Measurements from ENCODE around the gene TEX54. TPM values are rescaled to one million over a fixed set of nuclear protein-coding genes. Genes with fewer than 3 reads are reported as not detected.
A peak's percentile ranks its signal among the peaks of the same experiment; 100 is the strongest.

TEX54 gene
- polyA plus RNA-seq, 1 donor (not counting 4 experiments of a cell fraction or from before 2014, with no cell fraction given): not detected

GRCh38 chr11:62854825-62855570 lies 22.4 kb upstream of the TEX54 start:
- peak overlapping the region; percentile 87 for H3K4me2 ChIP-seq (ENCODE audit: control insufficient read depth, extremely low read depth, insufficient read depth, low read depth, low read length)
- TF ChIP-seq EZH2 (IDR thresholded peaks at IDR 0.05; ENCODE audit: low read length) (no peak), CTCF (optimal IDR thresholded peaks at IDR 0.05 in 1 of 3, IDR thresholded peaks at IDR 0.05 in 1 of 3, conservative IDR thresholded peaks at IDR 0.05 in 1 of 3; ENCODE audit: extremely low read depth in 1 of 3, insufficient read depth in 2 of 3, low read length in 3 of 3) (no peak)
- no peaks in the 10 kb centered on the region for H3K27me3 ChIP-seq (ENCODE audit: control insufficient read depth, extremely low read depth, insufficient read depth, low read length)
- H3K36me3 ChIP-seq (ENCODE audit: control insufficient read depth in 2 of 2, extremely low read depth in 1 of 2, insufficient read depth in 2 of 2, low read length in 2 of 2): peaks cover 27 to 37% of the 10 kb centered on the region in 2 experiments
- H3K9me3 ChIP-seq (ENCODE audit: control insufficient read depth, low read depth, low read length): no peaks in the 10 kb centered on the region
- H3K9me1 ChIP-seq (ENCODE audit: control insufficient read depth, extremely low read depth, insufficient read depth, low read length): no peaks in the 10 kb centered on the region
- H4K20me1 ChIP-seq (ENCODE audit: control insufficient read depth, extremely low read depth, insufficient read depth, low read length): peaks cover 34% of the 10 kb centered on the region
- FAIRE-seq (no peak), DNase-seq (ENCODE audit: low read depth, low spot score) (no peak)
- H3K4me1 ChIP-seq (ENCODE audit: control insufficient read depth, extremely low read depth, insufficient read depth, low read length): peaks cover 39% of the 10 kb centered on the region
- dilution Hi-C loops (cut with MboI; ENCODE audit: extremely low pct_ligation_motif_present, low sequenced_read_pairs): no loop called here
- H2AFZ ChIP-seq (ENCODE audit: control insufficient read depth, low read length): no peak overlapping the region
- peak overlapping the region; percentile 72 to 100 (median 100) for H3K4me3 ChIP-seq (ENCODE audit: control insufficient read depth in 2 of 3, extremely low read depth in 1 of 3, insufficient read depth in 2 of 3, low read depth in 1 of 3, low read length in 3 of 3)
- H3K79me2 ChIP-seq (ENCODE audit: control insufficient read depth, insufficient read depth, low read length): peaks cover 40% of the 10 kb centered on the region
- H3K9ac ChIP-seq (ENCODE audit: control insufficient read depth, extremely low read depth, insufficient read depth, low read length): peak overlapping the region; percentile 100
- H3K27ac ChIP-seq (ENCODE audit: control insufficient read depth, insufficient read depth, low read length): peak overlapping the region; percentile 95

GRCh38 chr11:62854013-62854824 lies 21.6 kb upstream of the TEX54 start:
- peaks cover 38% of the 10 kb centered on the region for H3K79me2 ChIP-seq (ENCODE audit: control insufficient read depth, insufficient read depth, low read length)
- dilution Hi-C loops (cut with MboI; ENCODE audit: extremely low pct_ligation_motif_present, low sequenced_read_pairs): no loop called here

More at GRCh38 chr11:62854013-62854824, 21.6 kb upstream of the TEX54 start:
- no peaks in the 10 kb centered on the region for H3K9me3 ChIP-seq (ENCODE audit: control insufficient read depth, low read depth, low read length)
- H3K9me1 ChIP-seq (ENCODE audit: control insufficient read depth, extremely low read depth, insufficient read depth, low read length): no peaks in the 10 kb centered on the region
- H3K36me3 ChIP-seq (ENCODE audit: control insufficient read depth in 2 of 2, extremely low read depth in 1 of 2, insufficient read depth in 2 of 2, low read length in 2 of 2): peaks cover 27 to 37% of the 10 kb centered on the region in 2 experiments
- peaks cover 34% of the 10 kb centered on the region for H4K20me1 ChIP-seq (ENCODE audit: control insufficient read depth, extremely low read depth, insufficient read depth, low read length)
- no peak overlapping the region for H2AFZ ChIP-seq (ENCODE audit: control insufficient read depth, low read length)
- TF ChIP-seq CTCF (optimal IDR thresholded peaks at IDR 0.05 in 1 of 3, IDR thresholded peaks at IDR 0.05 in 1 of 3, conservative IDR thresholded peaks at IDR 0.05 in 1 of 3; ENCODE audit: extremely low read depth in 1 of 3, insufficient read depth in 2 of 3, low read length in 3 of 3) (no peak), EZH2 (IDR thresholded peaks at IDR 0.05; ENCODE audit: low read length) (no peak)
- H3K4me2 ChIP-seq (ENCODE audit: control insufficient read depth, extremely low read depth, insufficient read depth, low read depth, low read length): peak overlapping the region; percentile 87
- no peak for FAIRE-seq
- H3K27me3 ChIP-seq (ENCODE audit: control insufficient read depth, extremely low read depth, insufficient read depth, low read length): no peaks in the 10 kb centered on the region
- H3K27ac ChIP-seq (ENCODE audit: control insufficient read depth, insufficient read depth, low read length): peak overlapping the region; percentile 95
- peaks cover 36% of the 10 kb centered on the region for H3K4me1 ChIP-seq (ENCODE audit: control insufficient read depth, extremely low read depth, insufficient read depth, low read length)
- peak overlapping the region; percentile 100 for H3K9ac ChIP-seq (ENCODE audit: control insufficient read depth, extremely low read depth, insufficient read depth, low read length)
- H3K4me3 ChIP-seq (ENCODE audit: control insufficient read depth in 2 of 3, extremely low read depth in 1 of 3, insufficient read depth in 2 of 3, low read depth in 1 of 3, low read length in 3 of 3): peak overlapping the region; percentile 72 to 100 (median 100)
- DNase-seq (ENCODE audit: low read depth, low spot score): no peak
